Chondrocyte (in vitro differentiated cells): Measurements from ENCODE around the gene RALGPS2. TPM values are rescaled to one million over a fixed set of nuclear protein-coding genes. Genes with fewer than 3 reads are reported as not detected.
A peak's percentile ranks its signal among the peaks of the same experiment; 100 is the strongest.
"Not testable (repeated sequence)": the region's sequence is repeated elsewhere in the genome, so short reads cannot be mapped to it uniquely, and the experiment has no call there.

Experiments
- DNase-seq: peaks from one replicate; pipeline ENCODE4 v3.0.0; 2021; ENCODE audit warnings: mixed read lengths, low spot score
- H3K27ac Mint-ChIP-seq: one replicate; pipeline ENCODE4 v1.8.0; 2021; ENCODE audit warnings: mild to moderate bottlenecking, moderate library complexity, mixed read lengths; ENCODE audit not compliant: unreplicated experiment
- H3K27me3 Mint-ChIP-seq: 2 replicates; pipeline ENCODE4 v1.8.0; 2021; ENCODE audit warnings: low read depth, mixed read lengths
- H3K36me3 Mint-ChIP-seq: 2 replicates; pipeline ENCODE4 v1.8.0; 2021; ENCODE audit warnings: low read depth, mixed read lengths
- H3K4me1 Mint-ChIP-seq: 2 replicates; pipeline ENCODE4 v1.8.0; 2021; ENCODE audit warnings: low read depth, mild to moderate bottlenecking, mixed read lengths
- H3K4me3 Mint-ChIP-seq: one replicate; pipeline ENCODE4 v1.8.0; 2021; ENCODE audit warnings: mild to moderate bottlenecking, moderate library complexity, mixed read lengths; ENCODE audit not compliant: unreplicated experiment
- H3K9me3 Mint-ChIP-seq: 2 replicates; pipeline ENCODE4 v1.8.0; 2021; ENCODE audit warnings: low read depth, mixed read lengths
- CTCF ChIP-seq: fragments of 200-600 bp; sonication (generic); IDR thresholded peaks from 2 replicates; pipeline ENCODE4 v1.5.0; 2021; ENCODE audit warnings: antibody characterized with exemption, mild to moderate bottlenecking, moderate library complexity
- total RNA-seq: library from RNA; stranded (reverse); gene quantifications from 3 replicates; pipeline ENCODE4 v1.2.1, GENCODE V29; 2021

Gene RALGPS2
- total RNA-seq, 1 donor from 2014 or later = 10.0 TPM

GRCh38 chr1:178825167-178825566 is 100.1 kb downstream of the RALGPS2 start:
- Mint-ChIP-seq H3K27ac (no peak overlapping the region), H3K36me3 (peaks cover 3% of the 10 kb centered on the region)

GRCh38 chr1:178844436-178844835 is 119.4 kb downstream of the RALGPS2 start:
- no peak for DNase-seq
- H3K27me3 Mint-ChIP-seq = no peaks in the 10 kb centered on the region
- no peak overlapping the region for H3K27ac Mint-ChIP-seq
- no peak for TF ChIP-seq CTCF
- no peaks in the 10 kb centered on the region for H3K36me3 Mint-ChIP-seq
- H3K4me3 Mint-ChIP-seq = no peak overlapping the region
- peaks cover 4% of the 10 kb centered on the region for H3K4me1 Mint-ChIP-seq
- peaks cover 7% of the 10 kb centered on the region for H3K9me3 Mint-ChIP-seq

More at GRCh38 chr1:178825167-178825566, 100.1 kb downstream of the RALGPS2 start:
- no peaks in the 10 kb centered on the region for H3K4me1 Mint-ChIP-seq
- no peaks in the 10 kb centered on the region for H3K9me3 Mint-ChIP-seq
- H3K27me3 Mint-ChIP-seq = no peaks in the 10 kb centered on the region
- no peak overlapping the region for H3K4me3 Mint-ChIP-seq
- no peak for DNase-seq
- no peak for TF ChIP-seq CTCF

GRCh38 chr1:178846306-178846705 is 121.3 kb downstream of the RALGPS2 start:
- Mint-ChIP-seq H3K9me3 (no peaks in the 10 kb centered on the region), H3K36me3 (no peaks in the 10 kb centered on the region), H3K27me3 (no peaks in the 10 kb centered on the region), H3K4me1 (peaks cover 4% of the 10 kb centered on the region), H3K4me3 (no peak overlapping the region), H3K27ac (no peak overlapping the region)
- no peak for DNase-seq
- TF ChIP-seq CTCF = no peak

- Mint-ChIP-seq H3K9me3 (no peaks in the 10 kb centered on the region), H3K4me3 (no peak overlapping the region), H3K36me3 (no peaks in the 10 kb centered on the region), H3K4me1 (peaks cover 4% of the 10 kb centered on the region), H3K27ac (no peak overlapping the region), H3K27me3 (no peaks in the 10 kb centered on the region)
- DNase-seq = no peak
- peak; percentile 43 for TF ChIP-seq CTCF
These were observed 122.4 kb downstream of the RALGPS2 start for GRCh38 chr1:178847396-178847849.

GRCh38 chr1:178847919-178848318 is 122.9 kb downstream of the RALGPS2 start:
- not testable (repeated sequence) for H3K27me3 Mint-ChIP-seq, H3K36me3 Mint-ChIP-seq, DNase-seq, H3K9me3 Mint-ChIP-seq, H3K4me3 Mint-ChIP-seq, H3K27ac Mint-ChIP-seq, H3K4me1 Mint-ChIP-seq

- Mint-ChIP-seq H3K27me3 (no peaks in the 10 kb centered on the region), H3K4me1 (peaks cover 4% of the 10 kb centered on the region), H3K27ac (no peak overlapping the region), H3K9me3 (no peaks in the 10 kb centered on the region), H3K4me3 (no peak overlapping the region), H3K36me3 (no peaks in the 10 kb centered on the region)
- no peak for DNase-seq
- TF ChIP-seq CTCF = no peak
These were observed 124.9 kb downstream of the RALGPS2 start for GRCh38 chr1:178849918-178850317.
